ENCODE data around the gene CDH4.

The CDH4 gene

GRCh38 chr20:61611401-61612180 lies 359.5 kb downstream of the CDH4 start:
- Histone ChIP-seq H3K4me3 (replicated peaks; ENCODE audit: insufficient read depth, low read length) (no peak overlapping the region), H3K27ac (replicated peaks) (no peak overlapping the region), H3K27me3 (ENCODE audit: insufficient read depth, poor library complexity, severe bottlenecking) (no peaks in the 10 kb centered on the region)
- no peak for TF ChIP-seq SPI1 (IDR thresholded peaks at IDR 0.05; ENCODE audit: borderline replicate concordance, low read depth)
- no peak for TF ChIP-seq GABPA (IDR thresholded peaks at IDR 0.05; ENCODE audit: low read depth)
- TF ChIP-seq CTCF (IDR thresholded peaks at IDR 0.05; ENCODE audit: insufficient read depth, low read length), result no peak
- TF ChIP-seq, protein P1, sequence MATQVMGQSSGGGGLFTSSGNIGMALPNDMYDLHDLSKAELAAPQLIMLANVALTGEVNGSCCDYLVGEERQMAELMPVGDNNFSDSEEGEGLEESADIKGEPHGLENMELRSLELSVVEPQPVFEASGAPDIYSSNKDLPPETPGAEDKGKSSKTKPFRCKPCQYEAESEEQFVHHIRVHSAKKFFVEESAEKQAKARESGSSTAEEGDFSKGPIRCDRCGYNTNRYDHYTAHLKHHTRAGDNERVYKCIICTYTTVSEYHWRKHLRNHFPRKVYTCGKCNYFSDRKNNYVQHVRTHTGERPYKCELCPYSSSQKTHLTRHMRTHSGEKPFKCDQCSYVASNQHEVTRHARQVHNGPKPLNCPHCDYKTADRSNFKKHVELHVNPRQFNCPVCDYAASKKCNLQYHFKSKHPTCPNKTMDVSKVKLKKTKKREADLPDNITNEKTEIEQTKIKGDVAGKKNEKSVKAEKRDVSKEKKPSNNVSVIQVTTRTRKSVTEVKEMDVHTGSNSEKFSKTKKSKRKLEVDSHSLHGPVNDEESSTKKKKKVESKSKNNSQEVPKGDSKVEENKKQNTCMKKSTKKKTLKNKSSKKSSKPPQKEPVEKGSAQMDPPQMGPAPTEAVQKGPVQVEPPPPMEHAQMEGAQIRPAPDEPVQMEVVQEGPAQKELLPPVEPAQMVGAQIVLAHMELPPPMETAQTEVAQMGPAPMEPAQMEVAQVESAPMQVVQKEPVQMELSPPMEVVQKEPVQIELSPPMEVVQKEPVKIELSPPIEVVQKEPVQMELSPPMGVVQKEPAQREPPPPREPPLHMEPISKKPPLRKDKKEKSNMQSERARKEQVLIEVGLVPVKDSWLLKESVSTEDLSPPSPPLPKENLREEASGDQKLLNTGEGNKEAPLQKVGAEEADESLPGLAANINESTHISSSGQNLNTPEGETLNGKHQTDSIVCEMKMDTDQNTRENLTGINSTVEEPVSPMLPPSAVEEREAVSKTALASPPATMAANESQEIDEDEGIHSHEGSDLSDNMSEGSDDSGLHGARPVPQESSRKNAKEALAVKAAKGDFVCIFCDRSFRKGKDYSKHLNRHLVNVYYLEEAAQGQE (IDR thresholded peaks at IDR 0.05; ENCODE audit: insufficient replicate concordance, low read depth), result no peak
- TF ChIP-seq POLR2AphosphoS5 (IDR thresholded peaks at IDR 0.05; ENCODE audit: low read depth), result no peak
- DNase-seq (ENCODE audit: low read depth in 1 of 2, low spot score in 1 of 2), result no peak

DNA sequence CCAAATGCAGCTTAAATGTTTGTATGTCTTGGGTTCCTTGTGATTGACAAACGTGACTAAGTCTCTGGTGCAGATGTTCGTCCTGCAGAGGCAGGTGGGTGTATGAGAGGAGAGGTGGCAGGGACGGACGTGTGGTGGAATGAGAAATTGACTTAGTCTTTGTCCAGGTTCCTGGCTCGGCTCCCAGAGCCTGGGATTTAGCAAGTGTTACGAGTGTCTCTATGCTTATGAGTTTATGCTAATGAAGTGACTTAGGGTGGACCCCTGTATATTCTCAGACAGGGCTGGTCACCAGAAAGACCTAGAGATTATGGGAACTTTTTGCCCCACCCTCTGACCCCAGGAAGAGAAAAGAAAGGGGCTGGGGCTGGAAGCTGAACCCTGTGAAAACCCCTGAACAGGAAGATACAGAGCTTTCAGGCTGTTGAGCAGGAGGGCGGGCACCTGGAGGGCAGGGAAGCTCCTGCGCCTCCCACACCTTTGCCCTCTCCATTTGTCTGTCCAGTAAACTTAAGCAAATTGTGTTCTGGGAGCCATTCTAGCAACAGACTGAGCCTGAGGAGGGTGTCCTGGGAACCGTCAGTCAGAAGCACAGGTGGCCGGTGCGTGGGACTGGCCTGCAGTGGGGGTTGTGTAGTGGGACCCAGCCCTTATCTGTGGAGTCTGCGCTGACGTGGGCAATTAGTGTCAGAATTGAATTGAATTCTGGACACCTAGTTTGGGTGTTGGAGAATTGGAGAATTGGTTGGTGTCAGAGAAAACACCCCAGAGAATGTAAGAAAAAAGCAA lies 362.1 kb downstream of the CDH4 start:
- TF ChIP-seq, protein P1 (IDR thresholded peaks at IDR 0.05; ENCODE audit: insufficient replicate concordance, low read depth), result no peak
- no peak for TF ChIP-seq GABPA (IDR thresholded peaks at IDR 0.05; ENCODE audit: low read depth)
- TF ChIP-seq POLR2AphosphoS5 (IDR thresholded peaks at IDR 0.05; ENCODE audit: low read depth), result no peak
- TF ChIP-seq CTCF (IDR thresholded peaks at IDR 0.05; ENCODE audit: insufficient read depth, low read length), result no peak
- TF ChIP-seq SPI1 (IDR thresholded peaks at IDR 0.05; ENCODE audit: borderline replicate concordance, low read depth), result no peak
- H3K27ac ChIP-seq (replicated peaks), result no peak overlapping the region
- H3K27me3 ChIP-seq (ENCODE audit: insufficient read depth, poor library complexity, severe bottlenecking), result no peaks in the 10 kb centered on the region
- no peak overlapping the region for H3K4me3 ChIP-seq (replicated peaks; ENCODE audit: insufficient read depth, low read length)
- DNase-seq (ENCODE audit: low read depth in 1 of 2, low spot score in 1 of 2), result no peak

- Histone ChIP-seq H3K27me3 (ENCODE audit: insufficient read depth, poor library complexity, severe bottlenecking) (no peaks in the 10 kb centered on the region), H3K27ac (replicated peaks) (no peak overlapping the region), H3K4me3 (replicated peaks; ENCODE audit: insufficient read depth, low read length) (no peak overlapping the region)
- no peak for TF ChIP-seq CTCF (IDR thresholded peaks at IDR 0.05; ENCODE audit: insufficient read depth, low read length)
- TF ChIP-seq POLR2AphosphoS5 (IDR thresholded peaks at IDR 0.05; ENCODE audit: low read depth), result no peak
- no peak for TF ChIP-seq SPI1 (IDR thresholded peaks at IDR 0.05; ENCODE audit: borderline replicate concordance, low read depth)
- TF ChIP-seq, protein P1 (IDR thresholded peaks at IDR 0.05; ENCODE audit: insufficient replicate concordance, low read depth), result no peak
- no peak for TF ChIP-seq GABPA (IDR thresholded peaks at IDR 0.05; ENCODE audit: low read depth)
- no peak for DNase-seq (ENCODE audit: low read depth in 1 of 2, low spot score in 1 of 2)
These were observed 362.6 kb downstream of the CDH4 start for GRCh38 chr20:61614706-61615100.
